Fibroblast of lung (primary cell): ENCODE measurements around the gene WDR75. TPM values are rescaled to one million over a fixed set of nuclear protein-coding genes. Genes with fewer than 3 reads are reported as not detected.

Source experiments
- DNase-seq, 2 donors: peaks; one replicate each; pipeline versions ENCODE4 v3.0.0 to v3.0.0-alpha.2; 2010; ENCODE audit warnings: low read depth in 2 of 2
- H2AFZ ChIP-seq: 2 replicates; pipeline ENCODE4 v1.5.1; 2012; ENCODE audit warnings: low read length, control low read depth, inconsistent platforms
- H3K27ac ChIP-seq: 2 replicates; pipeline ENCODE4 v1.5.1; 2011; ENCODE audit warnings: low read length, control low read depth; ENCODE audit not compliant: insufficient read depth
- H3K27me3 ChIP-seq: 2 replicates; pipeline ENCODE4 v1.5.1; 2011; ENCODE audit warnings: mild to moderate bottlenecking, low read length; ENCODE audit not compliant: control insufficient read depth, insufficient read depth
- H3K36me3 ChIP-seq: 2 replicates; pipeline ENCODE4 v1.5.1; 2011; ENCODE audit warnings: low read length; ENCODE audit not compliant: control insufficient read depth, insufficient read depth
- H3K4me1 ChIP-seq: 2 replicates; pipeline ENCODE4 v1.5.1; 2011; ENCODE audit warnings: low read length; ENCODE audit not compliant: control insufficient read depth, insufficient read depth; ENCODE audit errors: extremely low read depth
- H3K4me2 ChIP-seq: 2 replicates; pipeline ENCODE4 v1.5.1; 2011; ENCODE audit warnings: low read length, control low read depth; ENCODE audit not compliant: insufficient read depth; ENCODE audit errors: extremely low read depth
- H3K4me3 ChIP-seq, 4 experiments: fragments of 200-600 bp in 1 of 4; sonication (generic) in 1 of 4; replicated peaks in 1 of 4; 2 replicates each; pipeline ENCODE4 v1.5.1; 2011 to 2016; ENCODE audit warnings: low read length in 4 of 4, low read depth in 3 of 4, mild to moderate bottlenecking in 3 of 4, control low read depth in 2 of 4, inconsistent platforms in 1 of 4, mixed read lengths in 1 of 4; ENCODE audit not compliant: insufficient read depth in 1 of 4; ENCODE audit errors: control extremely low read depth in 1 of 4
- H3K79me2 ChIP-seq: 2 replicates; pipeline ENCODE4 v1.5.1; 2012; ENCODE audit warnings: mild to moderate bottlenecking, low read length, inconsistent platforms; ENCODE audit not compliant: control insufficient read depth, insufficient read depth
- H3K9ac ChIP-seq: 2 replicates; pipeline ENCODE4 v1.5.1; 2011; ENCODE audit warnings: mild to moderate bottlenecking, low read length, control low read depth; ENCODE audit not compliant: insufficient read depth
- H3K9me3 ChIP-seq: 2 replicates; pipeline ENCODE4 v1.5.1; 2012; ENCODE audit warnings: low read depth, low read length; ENCODE audit not compliant: control insufficient read depth, insufficient read depth
- H4K20me1 ChIP-seq: 2 replicates; pipeline ENCODE4 v1.5.1; 2011; ENCODE audit warnings: low read length; ENCODE audit not compliant: control insufficient read depth, insufficient read depth; ENCODE audit errors: extremely low read depth
- EZH2 ChIP-seq: IDR thresholded peaks from 2 replicates; pipeline ENCODE4 v1.5.1; 2012; ENCODE audit warnings: low read length, control low read depth, mild to moderate bottlenecking; ENCODE audit errors: missing control alignments
- polyA plus RNA-seq, 2 donors: library from polyadenylated mRNA; depleted of rRNA in 1 of 2; stranded (reverse) in 1 of 2; unstranded in 1 of 2; fragments of >200 nt; gene quantifications; 2 replicates each; pipeline ENCODE4 v1.2.1, GENCODE V29; 2011 to 2012; ENCODE audit warnings: missing spikeins in 1 of 2
- total RNA-seq: library from RNA; depleted of rRNA; stranded (reverse); fragments of >200 nt; gene quantifications from 2 replicates; pipeline ENCODE4 v1.2.1, GENCODE V29; 2014
- TF ChIP-seq, protein P1 (sequence below), 2 donors: IDR thresholded peaks in 1 of 2; conservative IDR thresholded peaks in 1 of 2; 1 replicate in 1 of 2; 2 replicates in 1 of 2; pipeline ENCODE4 v1.5.1; 2011 to 2012; ENCODE audit warnings: low read length in 2 of 2, control low read depth in 1 of 2, inconsistent platforms in 1 of 2, low read depth in 1 of 2, mild to moderate bottlenecking in 1 of 2

The WDR75 gene
- total and polyA plus RNA-seq, 2 donors (not counting 1 experiment from before 2014, with no cell fraction given): 33.9 to 54.0 TPM

DNA sequence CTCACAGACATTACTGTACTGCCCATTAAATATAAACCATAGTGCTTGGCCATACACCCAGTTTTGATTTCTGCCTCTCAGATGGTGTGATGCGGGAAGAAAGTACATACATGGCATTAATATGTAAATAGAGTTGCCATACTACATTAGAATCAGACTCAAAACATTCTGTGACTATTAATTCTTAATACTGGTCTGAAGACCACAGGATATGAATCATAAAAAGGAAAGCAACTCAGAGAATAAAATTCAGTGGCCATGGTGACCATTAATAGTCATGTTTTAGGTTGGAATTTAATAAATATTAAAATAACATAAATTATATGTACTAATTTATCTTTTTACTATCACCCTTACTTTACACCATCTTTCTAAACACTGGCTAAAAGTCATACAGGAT is 33.0 kb upstream of the WDR75 start:
- TF ChIP-seq, protein P1, sequence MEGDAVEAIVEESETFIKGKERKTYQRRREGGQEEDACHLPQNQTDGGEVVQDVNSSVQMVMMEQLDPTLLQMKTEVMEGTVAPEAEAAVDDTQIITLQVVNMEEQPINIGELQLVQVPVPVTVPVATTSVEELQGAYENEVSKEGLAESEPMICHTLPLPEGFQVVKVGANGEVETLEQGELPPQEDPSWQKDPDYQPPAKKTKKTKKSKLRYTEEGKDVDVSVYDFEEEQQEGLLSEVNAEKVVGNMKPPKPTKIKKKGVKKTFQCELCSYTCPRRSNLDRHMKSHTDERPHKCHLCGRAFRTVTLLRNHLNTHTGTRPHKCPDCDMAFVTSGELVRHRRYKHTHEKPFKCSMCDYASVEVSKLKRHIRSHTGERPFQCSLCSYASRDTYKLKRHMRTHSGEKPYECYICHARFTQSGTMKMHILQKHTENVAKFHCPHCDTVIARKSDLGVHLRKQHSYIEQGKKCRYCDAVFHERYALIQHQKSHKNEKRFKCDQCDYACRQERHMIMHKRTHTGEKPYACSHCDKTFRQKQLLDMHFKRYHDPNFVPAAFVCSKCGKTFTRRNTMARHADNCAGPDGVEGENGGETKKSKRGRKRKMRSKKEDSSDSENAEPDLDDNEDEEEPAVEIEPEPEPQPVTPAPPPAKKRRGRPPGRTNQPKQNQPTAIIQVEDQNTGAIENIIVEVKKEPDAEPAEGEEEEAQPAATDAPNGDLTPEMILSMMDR (conservative IDR thresholded peaks at IDR 0.05 in 1 of 2, IDR thresholded peaks at IDR 0.05 in 1 of 2; ENCODE audit: low read depth in 1 of 2, low read length in 2 of 2): no peak
- no peak for TF ChIP-seq EZH2
- Histone ChIP-seq H3K36me3 (no peaks in the 10 kb centered on the region), H3K4me3 (peak overlapping the region in 1 of 4 experiments; percentile 36), H3K27ac (peak overlapping the region; percentile 58), H3K27me3 (no peaks in the 10 kb centered on the region), H4K20me1 (no peaks in the 10 kb centered on the region), H3K9ac (no peak overlapping the region), H3K79me2 (no peaks in the 10 kb centered on the region), H3K9me3 (no peaks in the 10 kb centered on the region), H3K4me1 (peaks cover 8% of the 10 kb centered on the region), H3K4me2 (peak overlapping the region; percentile 64), H2AFZ (no peak overlapping the region)
- DNase-seq: no peak

DNA sequence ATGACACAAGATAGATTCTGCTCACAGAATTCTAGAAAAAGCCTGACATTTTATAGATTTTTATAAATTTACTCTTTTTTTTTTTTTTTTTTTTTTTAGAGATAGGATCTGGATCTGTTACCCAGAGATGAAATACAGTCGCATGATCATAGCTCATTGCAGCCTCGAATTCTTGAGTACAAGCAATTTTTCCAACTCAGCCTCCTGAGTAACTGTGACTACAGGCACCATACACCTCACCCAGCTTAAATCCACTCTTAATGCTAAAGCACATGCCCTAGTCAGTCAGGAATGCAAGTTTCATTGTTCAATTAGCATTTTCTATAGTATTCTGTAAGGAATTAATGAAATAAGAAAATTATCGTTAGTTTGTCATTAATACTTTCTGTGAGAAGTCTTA is 32.1 kb upstream of the WDR75 start:
- Histone ChIP-seq H3K4me2 (no peak overlapping the region), H3K27me3 (no peaks in the 10 kb centered on the region), H2AFZ (no peak overlapping the region), H4K20me1 (no peaks in the 10 kb centered on the region), H3K79me2 (no peaks in the 10 kb centered on the region), H3K9me3 (no peaks in the 10 kb centered on the region), H3K4me3 (no peak overlapping the region), H3K9ac (no peak overlapping the region), H3K36me3 (no peaks in the 10 kb centered on the region), H3K27ac (no peak overlapping the region), H3K4me1 (peaks cover 9% of the 10 kb centered on the region)
- DNase-seq: peak in 1 of 2 donors; percentile 51
- TF ChIP-seq, protein P1 (conservative IDR thresholded peaks at IDR 0.05 in 1 of 2, IDR thresholded peaks at IDR 0.05 in 1 of 2; ENCODE audit: low read depth in 1 of 2, low read length in 2 of 2): no peak
- TF ChIP-seq EZH2: no peak

DNA sequence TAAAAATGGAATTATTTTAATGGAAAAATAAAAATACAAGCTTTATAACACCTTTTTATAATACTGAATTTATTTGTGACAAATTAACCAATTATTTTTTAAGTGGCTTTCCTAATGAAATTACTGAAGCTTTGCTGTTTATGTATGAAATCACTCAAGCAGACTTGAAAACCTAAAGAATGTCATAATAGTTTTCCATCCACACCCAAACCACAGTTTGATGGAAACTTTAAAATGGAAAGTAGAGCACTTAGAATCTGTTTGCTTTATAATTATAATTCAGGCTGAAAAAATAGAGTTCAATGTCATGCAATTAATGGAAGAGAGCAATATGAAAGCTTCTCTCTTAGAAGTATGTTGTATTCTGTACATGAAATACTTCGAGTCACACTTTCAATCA is 31.6 kb upstream of the WDR75 start:
- Histone ChIP-seq H2AFZ (no peak overlapping the region), H3K27ac (no peak overlapping the region), H3K9ac (no peak overlapping the region), H3K36me3 (no peaks in the 10 kb centered on the region), H4K20me1 (no peaks in the 10 kb centered on the region), H3K9me3 (no peaks in the 10 kb centered on the region), H3K79me2 (no peaks in the 10 kb centered on the region), H3K27me3 (no peaks in the 10 kb centered on the region), H3K4me3 (no peak overlapping the region), H3K4me1 (peaks cover 9% of the 10 kb centered on the region), H3K4me2 (no peak overlapping the region)
- no peak for TF ChIP-seq EZH2
- TF ChIP-seq, protein P1 (conservative IDR thresholded peaks at IDR 0.05 in 1 of 2, IDR thresholded peaks at IDR 0.05 in 1 of 2; ENCODE audit: low read depth in 1 of 2, low read length in 2 of 2): no peak
- DNase-seq: peak in 1 of 2 donors; percentile 53
